BLaER1 treated with 17β-estradiol and CSF1 and Interleukin-3, amounts not matched to agents 10 nM and 100 nM (cell line): ENCODE results near the gene MSS51.

ENCODE experiments used
- H3K27ac ChIP-seq, 11 experiments: shearing (Covaris generic); formaldehyde crosslinking; 2 replicates each; pipeline ENCODE4 v1.8.1; 2022
- H3K27me3 ChIP-seq, 11 experiments: shearing (Covaris generic); formaldehyde crosslinking; 2 replicates each; pipeline ENCODE4 v1.8.1; 2022
- H3K36me3 ChIP-seq, 11 experiments: shearing (Covaris generic); formaldehyde crosslinking; 2 replicates each; pipeline ENCODE4 v1.8.1; 2022
- H3K4me1 ChIP-seq, 10 experiments: shearing (Covaris generic); formaldehyde crosslinking; 2 replicates each; pipeline ENCODE4 v1.8.1; 2022
- H3K4me2 ChIP-seq, 11 experiments: shearing (Covaris generic); formaldehyde crosslinking; 2 replicates each; pipeline ENCODE4 v1.8.1; 2022
- H3K4me3 ChIP-seq, 10 experiments: shearing (Covaris generic); formaldehyde crosslinking; 2 replicates each; pipeline ENCODE4 v1.8.1; 2022
- H3K9ac ChIP-seq, 11 experiments: shearing (Covaris generic); formaldehyde crosslinking; 2 replicates each; pipeline ENCODE4 v1.8.1; 2022
- H3K9me3 ChIP-seq, 11 experiments: shearing (Covaris generic); formaldehyde crosslinking; replicated peaks in 1 of 11; 2 replicates each; pipeline ENCODE4 v1.8.1; 2022
- H4K20me1 ChIP-seq, 11 experiments: shearing (Covaris generic); formaldehyde crosslinking; 2 replicates each; pipeline ENCODE4 v1.8.1; 2022
- Cebpa-rat ChIP-seq, 11 experiments: shearing (Covaris generic); IDR thresholded peaks; 2 replicates each; pipeline ENCODE4 v1.8.1; 2022

Gene MSS51

DNA sequence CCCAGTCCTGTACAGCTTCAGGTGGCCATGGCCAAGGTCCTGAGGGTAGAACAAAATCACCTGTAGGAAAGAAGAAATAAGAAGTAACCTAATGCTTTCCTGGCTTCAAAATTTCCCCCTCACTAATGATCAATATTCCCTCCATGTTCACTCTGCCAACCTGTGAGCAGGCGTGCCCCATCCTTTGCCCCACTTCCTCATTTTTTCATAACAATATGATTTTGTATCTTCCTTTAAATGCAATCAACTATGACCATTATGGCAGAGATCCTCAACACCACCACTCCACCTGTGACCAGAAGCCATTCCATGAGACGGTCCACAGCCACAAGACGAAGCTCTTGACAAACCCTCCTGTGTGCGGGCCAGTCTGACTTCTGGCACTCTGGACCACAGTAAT is 7.0 kb downstream of the MSS51 start:
- Histone ChIP-seq H3K9ac (no peak overlapping the region), H3K9me3 (no peaks in the 10 kb centered on the region), H3K4me1 (peaks cover 0 to 15% (median 7%) of the 10 kb centered on the region in 10 experiments; a peak in 9 of 20 replicates), H4K20me1 (no peaks in the 10 kb centered on the region; a peak in 1 of 22 replicates), H3K36me3 (peaks cover 58 to 85% (median 67%) of the 10 kb centered on the region in 11 experiments), H3K27me3 (no peaks in the 10 kb centered on the region), H3K4me2 (0 out of 22 replicates have a peak overlapping the region, but pooled peaks of 1 of the 11 experiments have one; percentile 1), H3K27ac (no peak overlapping the region), H3K4me3 (no peak overlapping the region)
- TF ChIP-seq Cebpa-rat (IDR thresholded peaks at IDR 0.05), result no peak

DNA sequence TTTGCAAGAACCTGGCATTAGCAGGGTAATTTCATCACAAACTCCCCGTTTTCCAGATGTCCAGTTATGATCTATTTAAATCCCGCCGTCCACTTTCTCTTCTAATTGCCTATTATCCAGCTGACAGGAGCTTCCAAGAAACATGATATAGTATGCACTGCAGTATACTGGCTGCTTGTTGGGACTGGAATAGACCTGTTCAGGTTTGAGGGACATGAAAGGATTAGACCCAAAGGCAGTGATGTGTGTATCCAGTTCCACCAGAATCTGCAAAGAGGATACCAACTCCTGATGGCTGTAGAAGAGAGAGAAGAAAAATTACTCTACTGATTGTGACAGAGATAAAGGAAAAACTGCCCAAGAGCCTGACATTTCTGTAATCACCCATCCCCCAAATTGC is 8.9 kb downstream of the MSS51 start:
- H3K36me3 ChIP-seq, result peaks cover 58 to 81% (median 68%) of the 10 kb centered on the region in 11 experiments

DNA sequence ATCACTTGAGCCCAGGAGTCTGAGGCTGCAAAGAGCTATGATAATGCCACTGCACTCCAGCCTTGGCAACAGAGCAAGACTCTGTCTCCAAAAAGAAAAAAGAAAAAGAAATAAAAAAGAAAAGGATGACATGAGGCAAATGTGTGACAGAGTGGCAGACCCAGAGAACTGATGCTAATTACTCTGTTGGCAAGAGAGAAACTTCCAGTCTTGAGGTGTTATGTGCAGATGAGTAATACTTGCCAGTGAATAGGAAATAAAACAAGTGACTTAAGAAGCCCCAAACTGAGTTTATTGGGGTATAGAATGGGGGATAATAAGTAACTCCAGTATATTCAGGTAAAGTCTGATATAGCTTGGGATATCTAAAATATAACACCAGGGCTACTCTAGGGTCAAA is 10.1 kb downstream of the MSS51 start:
- no peak for TF ChIP-seq Cebpa-rat (IDR thresholded peaks at IDR 0.05)
- no peak overlapping the region for H3K9ac ChIP-seq
- peaks cover 58 to 78% (median 65%) of the 10 kb centered on the region in 11 experiments for H3K36me3 ChIP-seq
- no peaks in the 10 kb centered on the region; a peak in 1 of 22 replicates for H4K20me1 ChIP-seq
- H3K27ac ChIP-seq, result no peak overlapping the region
- peaks cover 0 to 15% (median 7%) of the 10 kb centered on the region in 10 experiments; a peak in 9 of 20 replicates for H3K4me1 ChIP-seq
- H3K9me3 ChIP-seq, result no peaks in the 10 kb centered on the region
- H3K4me2 ChIP-seq, result no peak overlapping the region
- no peaks in the 10 kb centered on the region for H3K27me3 ChIP-seq
- no peak overlapping the region for H3K4me3 ChIP-seq

More for the DNA sequence above, 8.9 kb downstream of the MSS51 start:
- H3K27me3 ChIP-seq, result no peaks in the 10 kb centered on the region
- peaks cover 0 to 15% (median 7%) of the 10 kb centered on the region in 10 experiments; a peak in 9 of 20 replicates for H3K4me1 ChIP-seq
- H3K9me3 ChIP-seq, result no peaks in the 10 kb centered on the region
- H3K9ac ChIP-seq, result no peak overlapping the region
- H3K4me3 ChIP-seq, result no peak overlapping the region
- H3K4me2 ChIP-seq, result no peak overlapping the region
- no peak overlapping the region for H3K27ac ChIP-seq
- no peaks in the 10 kb centered on the region; a peak in 1 of 22 replicates for H4K20me1 ChIP-seq
- no peak for TF ChIP-seq Cebpa-rat (IDR thresholded peaks at IDR 0.05)

DNA sequence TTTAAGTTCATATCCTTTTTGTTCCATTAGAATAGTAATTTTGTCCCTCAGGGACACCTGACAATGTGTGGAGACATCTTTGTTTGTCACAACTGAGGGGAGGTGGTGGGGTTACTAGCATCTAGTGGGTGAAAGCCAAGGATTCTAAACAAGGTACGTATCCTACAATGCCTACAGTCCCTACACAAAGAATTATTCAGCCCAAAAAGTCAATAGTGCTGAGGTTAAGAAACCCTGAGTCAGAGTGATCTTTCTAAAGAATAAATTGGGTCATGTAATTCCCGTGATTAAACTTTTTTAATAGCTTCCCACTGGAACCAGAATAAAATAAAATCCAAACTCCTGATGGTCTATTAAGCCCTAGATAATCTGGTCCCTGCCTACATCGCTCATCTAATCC is 16.8 kb downstream of the MSS51 start:
- no peak overlapping the region for H3K27ac ChIP-seq
- peaks cover 0 to 13% (median 2%) of the 10 kb centered on the region in 11 experiments; a peak in 8 of 22 replicates for H3K36me3 ChIP-seq
- no peaks in the 10 kb centered on the region for H3K9me3 ChIP-seq
- no peaks in the 10 kb centered on the region for H3K27me3 ChIP-seq
- no peak overlapping the region for H3K9ac ChIP-seq
- no peak overlapping the region for H3K4me3 ChIP-seq
- TF ChIP-seq Cebpa-rat (IDR thresholded peaks at IDR 0.05), result no peak
- peaks cover 0 to 15% (median 4%) of the 10 kb centered on the region in 11 experiments; a peak in 10 of 22 replicates for H4K20me1 ChIP-seq
- H3K4me2 ChIP-seq, result no peak overlapping the region
- peaks cover 14 to 28% (median 23%) of the 10 kb centered on the region in 10 experiments for H3K4me1 ChIP-seq

DNA sequence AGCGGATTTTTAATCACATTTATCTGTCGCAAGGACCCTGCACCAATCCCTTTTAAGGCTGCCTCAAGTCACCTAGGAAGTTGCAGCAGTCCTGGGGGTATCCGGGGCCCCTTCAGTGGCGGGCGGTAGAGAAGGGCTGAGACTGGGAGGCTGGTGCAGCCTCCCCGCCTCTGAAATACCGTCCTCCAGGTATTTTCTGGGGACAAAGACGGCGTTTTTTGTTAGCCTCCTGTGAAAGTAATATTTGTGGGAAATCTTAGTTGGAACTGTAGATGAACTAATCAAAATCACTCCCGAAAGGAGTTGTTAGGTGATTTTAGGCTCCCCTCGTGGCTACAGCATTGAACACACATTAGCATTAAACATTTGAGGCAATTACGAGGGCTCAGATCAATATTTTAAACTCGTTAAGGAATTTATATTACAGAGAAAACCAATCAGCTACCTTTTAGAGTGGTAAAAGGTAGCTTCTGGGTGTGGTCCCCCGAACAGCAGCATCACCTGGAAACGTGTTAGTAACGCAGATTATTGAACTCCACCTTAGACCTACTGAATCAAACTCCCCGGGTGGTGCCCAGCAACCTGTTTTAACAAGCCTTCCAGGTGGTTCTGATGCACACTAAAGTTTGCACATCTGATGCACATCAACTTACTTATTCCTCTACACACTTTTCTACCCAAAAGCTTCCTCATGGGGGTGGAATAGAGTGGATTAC is 19.0 kb downstream of the MSS51 start:
- peaks cover 0 to 16% (median 14%) of the 10 kb centered on the region in 11 experiments; a peak in 11 of 22 replicates for H3K36me3 ChIP-seq

DNA sequence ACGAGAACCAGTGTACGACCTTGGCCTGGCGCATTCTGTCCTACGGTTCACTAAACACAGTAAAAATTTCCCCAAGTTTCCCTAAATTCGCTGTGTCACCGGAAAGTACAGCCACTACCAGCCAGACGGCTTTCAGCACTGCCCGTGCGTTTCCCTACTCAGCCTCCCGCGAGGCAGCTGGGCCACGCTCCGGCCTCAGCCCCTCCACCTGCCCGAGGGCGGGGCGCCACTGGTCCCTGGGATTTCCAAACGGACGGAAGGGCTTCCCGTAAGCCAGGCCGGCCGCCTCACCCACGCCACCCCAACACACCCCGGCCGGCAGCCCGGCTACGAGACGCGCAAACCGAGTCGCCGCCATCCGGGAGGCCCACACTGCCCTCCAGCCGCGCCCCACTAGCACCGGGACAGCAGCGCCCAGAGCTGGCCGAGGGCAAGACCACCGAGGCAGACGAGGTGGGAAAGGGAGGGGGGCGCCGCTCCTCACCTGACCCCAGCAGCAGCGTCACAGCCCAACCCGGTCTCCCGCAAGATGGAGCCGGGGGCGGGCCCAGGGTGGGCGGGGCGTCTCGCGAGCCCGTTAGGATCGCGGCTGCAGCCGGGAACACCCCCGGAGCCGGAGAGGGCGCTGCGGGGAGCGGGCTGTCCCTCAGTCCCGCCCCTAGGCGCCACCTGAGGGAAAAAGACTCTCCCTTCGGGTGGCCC is 19.7 kb downstream of the MSS51 start, which contains the start of gene ANXA7:
ANXA7 (minus strand) TSS at position 531 of the 702 bp plus-strand sequence. CDS start 13,202 bp downstream, outside the sequence.
- no peaks in the 10 kb centered on the region for H3K27me3 ChIP-seq
- H3K4me1 ChIP-seq, result peaks cover 17 to 44% (median 25%) of the 10 kb centered on the region in 10 experiments
- H4K20me1 ChIP-seq, result peaks cover 13 to 43% (median 29%) of the 10 kb centered on the region in 11 experiments; a peak in 19 of 22 replicates
- H3K9me3 ChIP-seq, result 0 out of 22 replicates have a peak, but pooled peaks cover 0 to 3% (median 0%) of the 10 kb centered on the region in 11 experiments
- H3K4me2 ChIP-seq, result peak within 1 kb of the TSS; percentile 88 to 100 (median 94)
- TF ChIP-seq Cebpa-rat (IDR thresholded peaks at IDR 0.05), result no peak
- H3K9ac ChIP-seq, result peak within 1 kb of the TSS; percentile 89 to 99 (median 96)
- H3K4me3 ChIP-seq, result peak within 1 kb of the TSS; percentile 78 to 98 (median 90)
- peak within 1 kb of the TSS; percentile 84 to 98 (median 94) for H3K27ac ChIP-seq
- peaks cover 0 to 16% (median 14%) of the 10 kb centered on the region in 11 experiments; a peak in 11 of 22 replicates for H3K36me3 ChIP-seq

More for the DNA sequence above, 19.0 kb downstream of the MSS51 start:
- Histone ChIP-seq H3K4me2 (peak overlapping the region; percentile 79 to 98 (median 91)), H3K9ac (peak overlapping the region; percentile 89 to 99 (median 96)), H3K27ac (peak overlapping the region in 9 of 11 experiments; percentile 84 to 98 (median 96); a peak in 17 of 22 replicates), H3K4me1 (peaks cover 17 to 37% (median 25%) of the 10 kb centered on the region in 10 experiments), H4K20me1 (peaks cover 6 to 36% (median 22%) of the 10 kb centered on the region in 11 experiments; a peak in 19 of 22 replicates), H3K27me3 (no peaks in the 10 kb centered on the region), H3K9me3 (0 out of 22 replicates have a peak, but pooled peaks cover 0 to 3% (median 0%) of the 10 kb centered on the region in 11 experiments), H3K4me3 (peak overlapping the region; percentile 78 to 98 (median 90))
- TF ChIP-seq Cebpa-rat (IDR thresholded peaks at IDR 0.05), result no peak

DNA sequence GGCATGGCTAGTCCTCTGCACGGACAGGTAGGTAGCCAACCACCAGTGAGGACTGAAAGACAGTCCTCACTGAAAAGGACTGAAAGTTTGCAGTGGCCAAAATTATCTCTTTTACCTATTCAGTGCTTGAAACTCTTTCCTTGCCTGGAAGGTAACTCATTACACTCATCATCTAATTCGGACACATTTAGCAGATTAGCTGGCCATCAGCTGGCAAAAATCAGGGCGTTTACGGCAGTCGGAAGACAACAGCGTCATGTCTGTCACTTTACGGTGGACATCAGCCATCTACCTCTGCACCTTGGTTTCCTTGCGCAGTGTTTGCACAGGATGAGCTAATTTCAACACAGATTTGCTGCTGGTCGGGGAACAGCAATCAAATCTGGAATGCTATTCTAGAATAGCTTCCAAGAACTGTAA is 20.2 kb downstream of the MSS51 start:
- H3K27me3 ChIP-seq, result no peaks in the 10 kb centered on the region
- peak overlapping the region; percentile 89 to 99 (median 96) for H3K9ac ChIP-seq
- peaks cover 17 to 46% (median 25%) of the 10 kb centered on the region in 10 experiments for H3K4me1 ChIP-seq
- H3K36me3 ChIP-seq, result peaks cover under 1 to 17% (median 14%) of the 10 kb centered on the region in 11 experiments; a peak in 15 of 22 replicates
- 0 out of 22 replicates have a peak, but pooled peaks cover 0 to 3% (median 0%) of the 10 kb centered on the region in 11 experiments for H3K9me3 ChIP-seq
- no peak for TF ChIP-seq Cebpa-rat (IDR thresholded peaks at IDR 0.05)
- H3K27ac ChIP-seq, result peak overlapping the region; percentile 84 to 98 (median 94)
- peak overlapping the region; percentile 73 to 100 (median 94) for H3K4me2 ChIP-seq
- H4K20me1 ChIP-seq, result peaks cover 15 to 49% (median 35%) of the 10 kb centered on the region in 11 experiments; a peak in 20 of 22 replicates
- H3K4me3 ChIP-seq, result peak overlapping the region; percentile 78 to 98 (median 90)

DNA sequence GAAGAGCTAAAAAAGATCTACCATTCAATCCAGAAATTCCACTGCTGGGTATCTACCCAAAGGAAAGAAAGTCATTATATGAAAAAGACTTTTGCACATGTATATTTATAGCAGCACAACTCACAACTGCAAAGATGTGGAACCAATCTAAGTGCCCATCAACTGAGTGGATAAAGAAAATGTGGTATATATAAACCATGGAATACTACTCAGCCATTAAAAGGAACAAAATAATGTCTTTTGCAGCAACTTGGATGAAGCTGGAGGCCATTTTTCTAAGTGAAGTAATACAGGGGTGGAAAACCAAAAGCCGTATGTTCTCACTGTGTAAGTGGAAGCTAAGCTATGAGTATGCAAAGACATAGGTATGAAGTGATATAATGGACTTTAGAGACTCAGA is 22.5 kb downstream of the MSS51 start:
- no peak for TF ChIP-seq Cebpa-rat (IDR thresholded peaks at IDR 0.05)
- no peak overlapping the region for H3K27ac ChIP-seq
- peaks cover 31 to 71% (median 57%) of the 10 kb centered on the region in 11 experiments for H4K20me1 ChIP-seq
- peak overlapping the region in 1 of 11 experiments; percentile 3; a peak in 2 of 22 replicates for H3K4me2 ChIP-seq
- H3K4me1 ChIP-seq, result peaks cover 17 to 46% (median 25%) of the 10 kb centered on the region in 10 experiments
- no peak overlapping the region for H3K9ac ChIP-seq
- H3K9me3 ChIP-seq, result 0 out of 22 replicates have a peak, but pooled peaks cover 0 to 3% (median 0%) of the 10 kb centered on the region in 11 experiments
- H3K36me3 ChIP-seq, result peaks cover 12 to 38% (median 29%) of the 10 kb centered on the region in 11 experiments; a peak in 20 of 22 replicates
- H3K4me3 ChIP-seq, result no peak overlapping the region
- no peaks in the 10 kb centered on the region for H3K27me3 ChIP-seq
